NCI-H82 treated with DMSO at 0.1 percent for 48 hours (cell line): ENCODE data around the gene GRAMD1A.
"Not testable (repeated sequence)": the region's sequence is repeated elsewhere in the genome, so short reads cannot be mapped to it uniquely, and the experiment has no call there.

ENCODE experiments used
- DNase-seq: peaks from one replicate; lab custom pipeline; 2025; ENCODE audit not compliant: unreplicated experiment; lab: John Stamatoyannopoulos, UW

GRAMD1A gene

DNA sequence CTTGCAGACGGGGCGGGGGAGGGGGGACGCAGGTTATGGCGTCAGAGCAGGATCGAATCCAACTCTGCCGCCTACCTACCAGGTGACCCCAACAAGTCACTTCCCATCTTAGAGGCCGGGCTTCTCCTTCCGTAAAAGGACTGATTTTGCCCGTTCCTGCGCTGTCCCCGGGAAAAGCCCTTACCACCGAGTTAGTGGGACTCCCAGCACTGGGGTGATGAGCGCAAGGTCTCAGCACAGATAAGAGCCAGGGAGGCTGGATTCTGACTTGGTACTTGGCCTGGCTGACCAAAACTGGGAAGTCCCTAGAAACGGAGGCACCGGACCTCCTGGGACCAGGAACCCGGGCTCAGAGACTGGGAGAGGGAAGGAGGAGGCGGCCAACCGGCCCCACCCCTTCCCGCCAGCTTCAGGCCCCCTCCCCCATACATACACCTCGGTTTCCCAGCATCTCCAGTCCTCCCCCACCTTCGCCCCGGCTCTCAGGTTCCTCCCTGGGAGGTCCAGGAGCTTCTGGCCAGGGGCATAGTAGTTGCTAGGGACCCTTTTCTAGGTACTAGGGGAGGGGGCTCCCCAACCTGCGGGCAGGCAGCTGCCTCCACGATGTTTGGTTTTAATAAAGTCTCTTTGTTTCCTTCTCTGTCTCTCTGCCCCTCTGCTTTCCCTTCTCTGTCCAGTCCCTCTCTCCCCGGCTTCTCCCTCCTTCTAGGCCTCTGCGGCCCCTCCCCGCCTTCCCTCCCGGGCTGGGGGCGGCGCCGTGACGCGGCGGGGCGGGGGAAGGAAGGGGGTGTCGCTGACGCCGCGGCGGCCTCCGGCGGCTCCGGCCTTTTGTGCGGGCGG, at the start of gene GRAMD1A:
Gene GRAMD1A (plus strand): TSS at position 826 of the 840 bp plus-strand sequence. CDS start 156 bp downstream, outside the sequence.
- peak; percentile 83 for DNase-seq

DNA sequence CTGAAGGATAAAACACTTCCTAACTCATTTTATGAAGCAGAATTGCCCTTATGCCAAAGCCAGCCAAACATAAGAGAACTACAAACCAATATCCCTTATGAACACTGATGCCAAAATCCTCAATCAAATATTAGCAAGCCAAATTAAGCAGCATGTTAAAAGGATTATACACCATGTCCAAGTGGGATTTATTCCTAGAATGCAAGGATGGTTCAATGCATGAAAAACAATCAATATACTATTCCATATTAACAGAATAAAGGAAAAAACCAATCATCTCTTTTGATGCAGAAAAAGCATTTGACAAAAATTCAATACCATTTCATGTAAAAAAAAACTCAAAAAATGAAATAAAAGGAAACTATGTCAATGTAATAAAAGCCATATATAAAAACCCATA, 47.0 kb upstream of the GRAMD1A start:
- DNase-seq: no peak

- DNase-seq: no peak
These were observed 42.0 kb upstream of the GRAMD1A start for GRCh38 chr19:34957830-34958751.

- no peak for DNase-seq
These were observed 41.1 kb upstream of the GRAMD1A start for GRCh38 chr19:34959021-34959420.

GRCh38 chr19:34960103-34960805, 39.9 kb upstream of the GRAMD1A start:
- DNase-seq: no peak

GRCh38 chr19:34960940-34961679, 39.0 kb upstream of the GRAMD1A start:
- DNase-seq: no peak

DNA sequence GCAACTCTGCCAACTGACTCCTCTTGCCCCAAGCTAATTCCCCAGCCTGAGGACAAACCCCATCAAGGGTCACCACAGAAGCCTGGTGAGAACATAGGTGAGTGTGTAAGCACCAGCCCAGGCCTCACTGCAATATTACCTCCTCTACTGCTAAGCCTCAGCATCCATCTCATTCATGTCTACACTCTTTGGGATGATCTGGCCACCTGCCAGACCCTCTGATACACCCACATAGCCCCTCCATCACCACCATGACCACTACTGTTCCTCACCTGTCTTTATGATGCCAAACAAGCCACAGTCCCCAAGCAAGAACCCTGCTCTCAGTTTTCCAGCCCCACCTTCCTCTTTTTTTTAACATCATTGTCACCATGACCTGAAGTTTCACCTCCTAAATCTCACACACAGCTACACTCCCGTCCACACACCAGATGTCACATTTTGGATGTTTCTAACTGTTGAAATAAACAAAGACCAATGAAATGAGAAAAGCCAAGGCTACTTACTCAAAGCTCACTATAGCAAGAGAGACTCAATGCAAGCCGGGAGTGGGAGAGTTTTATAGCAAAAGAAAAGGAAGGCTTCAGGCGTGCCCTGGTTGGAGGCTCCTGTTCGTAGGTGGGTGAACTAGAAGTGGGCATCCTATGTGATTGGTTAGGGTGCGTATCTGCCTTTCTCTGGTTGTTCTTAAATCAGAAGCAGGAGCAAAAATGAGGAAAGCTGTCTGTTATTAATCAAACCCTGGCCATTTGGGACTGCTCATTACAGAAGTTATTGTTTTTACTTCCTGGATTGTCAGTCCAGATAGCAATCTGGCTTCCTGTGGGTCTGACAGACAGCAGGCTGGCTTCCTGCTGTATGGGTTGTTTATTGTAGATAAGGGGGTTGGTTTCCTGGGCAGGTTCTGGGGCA, 38.1 kb upstream of the GRAMD1A start:
- no peak for DNase-seq

DNA sequence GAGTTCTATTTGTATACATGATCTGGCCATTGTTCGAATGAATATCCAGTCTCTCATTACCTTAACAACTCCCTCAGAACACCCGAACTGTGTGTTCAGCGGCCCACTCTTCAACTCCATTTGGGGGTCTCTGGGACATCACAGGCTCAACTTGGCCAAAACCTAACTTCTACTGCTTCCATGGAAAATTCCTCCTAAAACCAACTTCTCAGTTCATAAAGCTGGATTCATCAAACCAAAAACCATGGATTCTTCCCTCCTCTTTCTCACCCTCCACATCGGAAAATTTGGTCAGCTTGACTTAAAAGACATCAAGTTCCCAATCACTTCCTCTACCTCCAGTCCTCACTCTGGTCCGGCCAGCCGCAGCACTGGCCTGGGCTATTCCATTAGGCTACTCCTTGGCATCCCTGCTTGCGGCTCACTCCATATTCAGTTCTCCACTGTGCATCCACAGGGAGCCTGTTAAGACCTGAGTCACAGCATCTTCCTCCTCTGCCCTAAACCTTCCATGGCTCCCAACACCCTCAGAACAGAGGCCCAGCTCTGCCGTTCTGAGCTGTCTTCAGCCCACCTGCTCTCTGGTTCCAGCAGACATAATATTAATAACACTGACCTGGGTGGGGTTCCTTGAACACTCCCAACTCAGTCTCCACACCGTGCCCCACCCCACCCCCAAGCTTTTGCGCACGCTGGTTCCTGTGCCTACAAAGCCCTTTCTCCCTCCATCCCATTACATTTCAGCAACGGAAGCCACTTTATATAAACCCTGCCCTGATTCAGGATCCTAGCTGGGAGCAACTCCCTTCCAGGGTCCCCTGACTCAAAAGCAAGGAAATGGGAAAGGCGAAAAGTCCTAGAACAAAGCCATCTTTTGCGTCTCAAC, 37.2 kb upstream of the GRAMD1A start:
- DNase-seq: no peak

GRCh38 chr19:34963573-34964406, 36.3 kb upstream of the GRAMD1A start, which contains the start of gene ZNF792:
ZNF792 (minus strand) TSS chr19:34964229; CDS start chr19:34963662, 567 bp downstream.
- DNase-seq: peak; percentile 5

- no peak for DNase-seq
These were observed 35.5 kb upstream of the GRAMD1A start for GRCh38 chr19:34964598-34964997.

GRCh38 chr19:34965505-34965904, 34.6 kb upstream of the GRAMD1A start:
- not testable (repeated sequence) for DNase-seq

GRCh38 chr19:34967551-34967950, 32.6 kb upstream of the GRAMD1A start:
- DNase-seq: no peak

DNA sequence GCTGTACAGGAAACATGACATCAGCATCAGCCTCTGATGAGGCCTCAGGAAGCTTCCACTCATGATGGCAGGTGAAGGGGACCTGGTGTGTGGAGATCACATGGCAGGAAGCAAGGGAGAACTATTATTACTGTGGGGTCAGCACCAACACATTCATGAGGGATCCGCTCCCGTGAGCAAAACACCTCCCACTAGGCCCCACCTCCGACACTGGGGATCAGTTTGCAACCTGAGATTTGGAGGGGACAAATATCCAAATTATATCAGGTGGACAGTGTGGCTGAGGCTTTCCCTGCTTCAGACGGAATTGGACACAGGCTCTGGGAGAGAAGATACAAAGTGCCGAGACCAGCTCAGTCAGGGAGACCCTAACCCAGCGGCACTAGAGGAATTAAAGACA, 30.4 kb upstream of the GRAMD1A start:
- DNase-seq: no peak

GRCh38 chr19:34970185-34970780, 29.8 kb upstream of the GRAMD1A start:
- DNase-seq: not testable (repeated sequence)

DNA sequence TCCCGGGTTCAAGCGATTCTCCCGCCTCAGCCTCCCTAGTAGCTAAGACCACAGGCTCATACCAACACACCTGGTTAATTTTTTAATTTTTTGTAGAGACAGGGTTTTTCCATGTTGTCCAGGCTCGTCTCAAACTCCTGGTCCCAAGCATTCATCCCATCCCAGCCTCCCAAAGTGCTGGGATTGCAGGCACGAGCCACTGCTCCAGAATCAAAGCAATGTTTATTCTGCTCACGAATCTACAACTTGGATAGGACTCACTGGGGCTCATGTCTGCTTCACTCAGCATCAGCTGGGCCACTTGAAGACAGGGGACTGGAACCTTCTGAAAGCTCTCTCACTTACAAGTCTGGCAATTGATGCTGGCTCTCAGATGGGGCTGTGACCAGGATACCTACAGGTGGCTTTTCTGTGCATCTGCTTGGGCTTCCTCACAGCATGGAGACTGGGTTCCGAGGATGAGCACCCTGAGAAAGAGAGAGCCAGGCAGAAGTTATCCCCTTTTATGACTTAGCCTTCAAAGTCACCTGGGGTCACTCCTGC, 27.9 kb upstream of the GRAMD1A start:
- DNase-seq: no peak

- no peak for DNase-seq
These were observed 25.5 kb upstream of the GRAMD1A start for GRCh38 chr19:34974646-34975045.

- DNase-seq: no peak
These were observed 25.1 kb upstream of the GRAMD1A start for GRCh38 chr19:34975056-34975455.
